ENCODE results near the gene CEP63. TPM values are rescaled to one million over a fixed set of nuclear protein-coding genes. Genes with fewer than 3 reads are reported as not detected.
A peak's percentile ranks its signal among the peaks of the same experiment; 100 is the strongest.

The CEP63 gene
- total and polyA plus RNA-seq, 2 of the 8 experiments (the other 6 are each of a cell fraction or from before 2014, with no cell fraction given) = 5.3 to 18.2 TPM

GRCh38 chr3:134601539-134602439 lies 115.9 kb downstream of the CEP63 start:
- no peak overlapping the region for H2AFZ ChIP-seq (ENCODE audit: low read length)
- H2BK5ac ChIP-seq (ENCODE audit: low read depth, low read length) = no peak overlapping the region
- TF ChIP-seq, protein P1, sequence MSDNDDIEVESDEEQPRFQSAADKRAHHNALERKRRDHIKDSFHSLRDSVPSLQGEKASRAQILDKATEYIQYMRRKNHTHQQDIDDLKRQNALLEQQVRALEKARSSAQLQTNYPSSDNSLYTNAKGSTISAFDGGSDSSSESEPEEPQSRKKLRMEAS (IDR thresholded peaks at IDR 0.05) = no peak
- no peak for TF ChIP-seq CEBPB (IDR thresholded peaks at IDR 0.05; ENCODE audit: low read depth, low read length)
- no peak for TF ChIP-seq POU5F1 (IDR thresholded peaks at IDR 0.05; ENCODE audit: low read depth, low read length)
- no peak for TF ChIP-seq BCL11A (IDR thresholded peaks at IDR 0.05; ENCODE audit: low read depth in 2 of 2, low read length in 2 of 2)
- TF ChIP-seq TBP (IDR thresholded peaks at IDR 0.05; ENCODE audit: low read depth, low read length) = peak; percentile 16; the same call in 1 of the 2 replicates
- TF ChIP-seq SIN3A (conservative IDR thresholded peaks at IDR 0.05 in 1 of 2, IDR thresholded peaks at IDR 0.05 in 1 of 2; ENCODE audit: low read depth in 1 of 2, low read length in 2 of 2) = peak; percentile 83 to 94; a peak in 3 of 4 replicates
- TF ChIP-seq GABPA (IDR thresholded peaks at IDR 0.05; ENCODE audit: borderline replicate concordance, insufficient read depth, low read length) = no peak
- TF ChIP-seq SP4 (IDR thresholded peaks at IDR 0.05; ENCODE audit: low read length) = no peak
- TF ChIP-seq SP2 (IDR thresholded peaks at IDR 0.05; ENCODE audit: low read length) = no peak
- no peak for TF ChIP-seq TAF7 (optimal IDR thresholded peaks at IDR 0.05; ENCODE audit: borderline replicate concordance, low read depth, low read length)
- TF ChIP-seq TAF1 (IDR thresholded peaks at IDR 0.05; ENCODE audit: low read depth, low read length) = no peak
- TF ChIP-seq TCF12 (IDR thresholded peaks at IDR 0.05; ENCODE audit: low read depth, low read length) = no peak

More at GRCh38 chr3:134601539-134602439, 115.9 kb downstream of the CEP63 start:
- peak; percentile 29 to 71 for DNase-seq (ENCODE audit: low read depth in 1 of 2, low spot score in 2 of 2)
- no peaks in the 10 kb centered on the region for H3K9me3 ChIP-seq (ENCODE audit: insufficient read depth in 2 of 2, low read depth in 1 of 2, low read length in 1 of 2)
- POLR2A ChIA-PET (ENCODE audit: partially characterized antibody) = interaction anchor here (0.5 to 1.3 kb wide), 2 partner anchors 11 to 39 kb away, joined by 3 to 5 read pairs; no protein-coding TSS in a partner anchor
- no peak overlapping the region for H3K9ac ChIP-seq (replicated peaks in 1 of 4; ENCODE audit: extremely low read depth in 1 of 4, low read depth in 3 of 4, low read length in 3 of 4)
- no peak overlapping the region for H4K5ac ChIP-seq (ENCODE audit: insufficient read length, low read depth, low read length)
- H3K4me1 ChIP-seq (replicated peaks in 1 of 4; ENCODE audit: control insufficient read depth in 3 of 4, insufficient read depth in 4 of 4, low read length in 3 of 4) = peaks cover 0 to 10% (median 2%) of the 10 kb centered on the region in 4 experiments; a peak in 3 of 7 replicates
- H4K20me1 ChIP-seq (replicated peaks in 1 of 2; ENCODE audit: control insufficient read depth in 1 of 2, insufficient read depth in 2 of 2, low read length in 2 of 2) = peaks cover 0 to 3% of the 10 kb centered on the region in 2 experiments
- H2BK20ac ChIP-seq (ENCODE audit: low read length) = no peak overlapping the region
- no peaks in the 10 kb centered on the region for H3K79me1 ChIP-seq (ENCODE audit: low read depth, low read length)
- no peak overlapping the region for H3K27ac ChIP-seq (ENCODE audit: low read depth, low read length)
- CTCF ChIA-PET (ENCODE audit: partially characterized antibody) = interaction anchor here (0.6 to 13.3 kb wide), 50 partner anchors 9 to 1174 kb away, joined by 3 to 197 read pairs (median 5); partner anchors contain the start of genes EPHB1 and KY
- H3K18ac ChIP-seq (ENCODE audit: extremely low read depth, low read length) = no peak overlapping the region
- H3K23ac ChIP-seq (ENCODE audit: insufficient read length) = no peak overlapping the region
- H3K23me2 ChIP-seq (ENCODE audit: low read depth, low read length) = no peaks in the 10 kb centered on the region
- no peak overlapping the region for H3K4ac ChIP-seq (replicated peaks; ENCODE audit: insufficient read length, low read depth, low read length)
- H4K91ac ChIP-seq (replicated peaks; ENCODE audit: insufficient read length, low read length) = no peak overlapping the region
- no peak overlapping the region for H3K56ac ChIP-seq (replicated peaks; ENCODE audit: insufficient read length, low read depth, low read length)
- no peak overlapping the region for H4K8ac ChIP-seq (ENCODE audit: extremely low read depth, insufficient read depth, low read length)
- no peak overlapping the region for H2BK12ac ChIP-seq (ENCODE audit: low read depth, low read length)
- no peak overlapping the region; a peak in 2 of 8 replicates for H3K4me3 ChIP-seq (ENCODE audit: extremely low read depth in 1 of 4, insufficient read depth in 2 of 4, low read depth in 3 of 4, low read length in 4 of 4)
- H3K14ac ChIP-seq (ENCODE audit: insufficient read length) = no peak overlapping the region
- peaks cover 0 to 5% (median 2%) of the 10 kb centered on the region in 4 experiments; a peak in 2 of 7 replicates for H3K27me3 ChIP-seq (replicated peaks in 1 of 4; ENCODE audit: control insufficient read depth in 3 of 4, extremely low read depth in 1 of 4, insufficient read depth in 3 of 4, low read length in 3 of 4)
- no peak overlapping the region for H2BK15ac ChIP-seq (ENCODE audit: low read length)
- H2AK5ac ChIP-seq (ENCODE audit: low read depth, low read length) = no peak overlapping the region
- peak overlapping the region; percentile 4 to 56; a peak in 1 of 4 replicates for H3K4me2 ChIP-seq (ENCODE audit: insufficient read depth in 1 of 2, low read depth in 2 of 2, low read length in 2 of 2)
- 70% methylated on average over 17 of the region's 19 CpGs; no CpG with 5 or more reads in 1 of the 2 experiments for WGBS, 2 experiments (ENCODE audit: extremely low coverage in 1 of 2, insufficient coverage in 1 of 2, insufficient read length in 1 of 2, insufficient replicate concordance in 2 of 2, low coverage in 1 of 2, low lambda C conversion rate in 2 of 2, missing lambda C conversion rate in 1 of 2)
- no peak for FAIRE-seq
- no peak overlapping the region for H2BK120ac ChIP-seq (replicated peaks; ENCODE audit: low read depth, low read length)
- no peaks in the 10 kb centered on the region for H3K36me3 ChIP-seq (ENCODE audit: control insufficient read depth in 2 of 4, insufficient read depth in 4 of 4, low read length in 3 of 4)
- H3K79me2 ChIP-seq (ENCODE audit: control insufficient read depth in 1 of 2, insufficient read depth in 2 of 2, low read length in 2 of 2) = no peaks in the 10 kb centered on the region

Data from H1 (cell line).